GM19025 (cell line): ENCODE data around the gene PTPN20.
"Not testable (repeated sequence)": the region's sequence is repeated elsewhere in the genome, so short reads cannot be mapped to it uniquely, and the experiment has no call there.

Source experiments
- ATAC-seq: cut with Tn5 transposase; IDR thresholded peaks from one replicate; pipeline ENCODE4 v1.9.1; 2021; ENCODE audit warnings: mild to moderate bottlenecking, low read depth, moderate library complexity; ENCODE audit not compliant: unreplicated experiment

Gene PTPN20

GRCh38 chr10:46911144-46911876 is at the start of gene PTPN20:
TSS of gene PTPN20 (plus strand) at chr10:46911428. CDS start at chr10:46932500, 21,072 bp downstream.
- peak; percentile 76 for ATAC-seq

GRCh38 chr10:46869716-46870115 is 41.5 kb upstream of the PTPN20 start:
- ATAC-seq: not testable (repeated sequence)

DNA sequence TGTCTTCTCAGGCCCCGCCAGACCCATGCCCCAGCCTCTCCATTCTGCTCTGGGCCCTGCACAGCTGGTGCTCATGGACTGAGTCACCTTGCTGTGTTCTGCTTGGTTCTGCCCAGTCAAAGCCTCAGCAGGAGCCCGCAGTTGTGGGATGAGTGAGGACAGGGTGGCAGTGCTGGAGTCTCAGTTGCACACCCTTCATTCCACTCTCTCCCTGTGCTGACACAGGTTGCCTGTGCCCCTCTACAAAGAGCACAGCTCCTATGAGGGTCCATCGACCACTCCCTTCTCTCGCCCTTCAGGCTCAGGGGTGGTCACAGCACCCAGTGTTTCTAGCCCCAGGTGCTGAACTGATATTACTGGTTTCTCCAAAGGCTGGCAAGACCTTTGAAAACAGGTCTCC is 39.6 kb upstream of the PTPN20 start:
- not testable (repeated sequence) for ATAC-seq

GRCh38 chr10:46875304-46875703 is 35.9 kb upstream of the PTPN20 start:
- ATAC-seq: not testable (repeated sequence)

GRCh38 chr10:46876773-46877172 is 34.5 kb upstream of the PTPN20 start:
- ATAC-seq: not testable (repeated sequence)

- not testable (repeated sequence) for ATAC-seq
Observed at GRCh38 chr10:46878761-46879160, 32.5 kb upstream of the PTPN20 start.

GRCh38 chr10:46890813-46891611 is 20.2 kb upstream of the PTPN20 start:
- ATAC-seq: not testable (repeated sequence)

DNA sequence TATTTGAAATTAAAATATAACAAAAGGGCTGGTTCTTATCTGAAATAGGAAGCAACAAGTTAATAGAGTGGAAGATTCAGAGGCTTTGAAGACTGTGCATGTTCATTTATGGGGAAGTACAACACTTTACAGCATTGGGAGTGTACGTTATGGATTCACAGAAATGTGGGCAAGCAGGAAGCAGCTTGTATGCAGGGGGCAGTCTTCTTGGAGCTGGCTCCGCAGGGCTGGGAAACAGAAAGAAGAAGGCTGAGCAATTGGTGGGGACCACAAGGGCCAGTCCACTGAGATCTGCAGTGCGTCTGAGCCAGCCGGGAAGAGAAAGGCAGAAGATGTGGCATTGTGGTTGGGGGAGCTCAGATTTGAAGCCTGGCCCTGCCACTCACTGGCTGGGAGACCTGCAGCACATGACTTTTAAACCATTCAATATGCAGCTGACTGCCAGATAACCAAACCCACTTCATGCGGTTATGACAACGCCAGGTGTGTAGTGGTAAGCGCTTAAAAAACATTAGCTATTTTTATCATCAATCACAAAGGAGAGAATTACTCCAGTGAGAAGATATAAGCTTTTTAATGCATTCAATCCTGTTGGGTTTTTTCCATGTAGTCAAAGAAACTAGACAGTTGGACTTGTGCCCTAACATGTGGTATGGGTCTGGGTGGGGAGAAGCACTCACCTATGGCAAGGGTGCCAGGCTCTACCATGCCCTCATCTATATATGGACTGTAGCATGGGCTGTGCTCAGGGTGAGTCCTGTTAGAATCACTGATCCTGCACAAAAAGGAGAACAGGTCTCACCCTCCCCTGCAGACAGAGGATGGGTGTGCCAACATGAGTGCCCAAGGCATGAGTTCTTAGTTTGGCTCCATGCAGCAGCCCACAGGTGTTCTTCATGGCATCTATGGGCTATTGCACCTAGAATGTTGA is 14.2 kb upstream of the PTPN20 start:
- not testable (repeated sequence) for ATAC-seq

DNA sequence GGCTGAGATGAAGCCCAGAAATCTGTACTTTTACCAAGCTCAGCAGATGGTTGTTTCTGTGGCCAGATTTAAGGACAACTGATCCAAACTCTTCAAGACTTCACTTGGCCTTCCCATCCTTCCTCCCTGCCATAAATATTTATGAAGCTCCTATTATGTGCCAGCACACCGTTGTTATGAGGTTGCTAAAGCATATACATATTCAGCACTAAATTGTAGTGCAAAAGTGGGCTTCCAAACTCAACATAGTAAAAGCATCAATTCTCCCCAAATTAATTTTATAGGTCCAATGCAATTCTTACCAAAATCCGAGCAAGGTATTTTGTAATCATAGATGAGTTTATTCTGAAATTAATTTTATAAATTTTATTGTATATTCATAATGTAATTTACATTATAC is 10.0 kb upstream of the PTPN20 start:
- ATAC-seq: not testable (repeated sequence)

DNA sequence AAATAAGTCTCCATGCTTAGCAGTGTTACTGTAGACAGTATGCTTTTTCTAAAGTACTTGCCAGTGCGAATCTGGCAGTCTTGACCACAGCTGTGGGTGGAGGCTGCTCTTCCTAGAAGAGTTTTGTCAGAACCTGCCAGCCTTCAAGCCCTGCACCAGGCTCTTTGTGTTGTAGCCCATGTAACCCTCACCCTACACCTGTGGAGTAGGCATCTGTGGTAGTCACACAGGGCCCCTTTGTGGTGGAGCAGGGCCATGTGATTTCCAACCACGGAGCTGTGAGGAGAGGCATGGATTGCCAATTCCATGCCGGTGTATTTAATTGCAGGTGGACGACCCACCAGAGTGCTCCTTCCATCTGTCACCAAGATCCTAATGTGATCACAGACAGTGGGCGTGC is 7.4 kb upstream of the PTPN20 start:
- ATAC-seq: not testable (repeated sequence)

- not testable (repeated sequence) for ATAC-seq
Observed at GRCh38 chr10:46906359-46906758, 4.9 kb upstream of the PTPN20 start.

GRCh38 chr10:46907185-46908117 is 3.8 kb upstream of the PTPN20 start:
- not testable (repeated sequence) for ATAC-seq

DNA sequence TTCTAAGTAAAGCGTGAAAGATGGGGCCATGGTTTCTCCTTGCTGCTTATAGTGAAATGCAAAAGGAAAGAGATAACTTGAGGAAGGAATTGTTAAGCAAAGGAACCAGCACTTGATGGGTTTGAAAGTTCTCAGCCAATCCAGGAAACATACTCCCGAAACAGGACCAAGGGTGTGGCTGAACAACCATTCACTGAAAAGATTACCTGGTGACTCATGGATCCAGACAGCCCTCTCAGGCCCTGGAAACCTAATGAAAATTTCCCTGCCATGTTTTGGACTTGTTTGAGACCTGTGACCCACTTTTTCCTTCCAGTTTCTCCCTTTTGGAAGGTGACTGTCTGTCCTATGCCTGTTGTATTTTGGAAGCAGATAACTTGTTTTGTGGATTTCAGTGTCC is 11.3 kb downstream of the PTPN20 start:
- not testable (repeated sequence) for ATAC-seq

DNA sequence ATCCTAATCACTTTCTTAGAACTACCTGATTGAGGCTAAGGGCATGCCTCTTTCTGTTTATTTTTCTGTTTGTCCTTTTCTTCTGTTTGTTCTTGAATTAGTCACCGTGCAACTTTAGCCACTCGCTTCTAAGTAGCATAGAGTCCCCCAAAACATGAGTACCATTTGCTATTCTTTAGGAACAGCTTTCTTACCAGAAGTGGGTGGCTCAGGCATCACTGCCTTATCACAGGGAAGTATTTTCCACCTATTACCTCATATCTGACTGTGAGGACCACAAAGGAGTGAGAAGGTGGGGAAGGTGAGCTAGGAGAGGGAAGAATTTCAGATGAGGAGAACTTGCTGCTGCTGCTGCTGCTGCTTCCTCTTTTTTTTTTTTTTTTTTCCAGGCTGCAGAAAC is 13.9 kb downstream of the PTPN20 start:
- ATAC-seq: not testable (repeated sequence)

DNA sequence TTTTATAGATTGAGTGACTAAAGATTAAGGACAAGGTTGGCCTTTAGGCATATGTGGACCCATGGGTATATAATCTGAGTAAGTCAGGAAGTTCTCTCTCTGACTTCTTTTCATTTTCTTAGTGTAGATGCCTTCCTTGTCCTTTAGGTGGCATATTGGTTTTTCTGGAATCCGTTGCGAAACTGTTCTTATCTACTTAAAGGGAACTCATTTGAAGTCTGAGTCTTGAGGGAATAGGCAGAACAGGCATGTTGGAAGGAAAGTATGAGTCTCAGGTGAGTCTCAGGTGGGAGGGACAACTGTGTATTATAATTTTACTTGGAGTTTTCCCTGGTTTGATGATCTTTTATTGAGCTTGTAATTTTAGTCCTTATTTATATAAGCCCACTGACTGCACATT is 14.6 kb downstream of the PTPN20 start:
- ATAC-seq: not testable (repeated sequence)

GRCh38 chr10:46928810-46929209 is 17.6 kb downstream of the PTPN20 start:
- not testable (repeated sequence) for ATAC-seq

- ATAC-seq: not testable (repeated sequence)
Observed at GRCh38 chr10:46932383-46932782, 21.2 kb downstream of the PTPN20 start.

DNA sequence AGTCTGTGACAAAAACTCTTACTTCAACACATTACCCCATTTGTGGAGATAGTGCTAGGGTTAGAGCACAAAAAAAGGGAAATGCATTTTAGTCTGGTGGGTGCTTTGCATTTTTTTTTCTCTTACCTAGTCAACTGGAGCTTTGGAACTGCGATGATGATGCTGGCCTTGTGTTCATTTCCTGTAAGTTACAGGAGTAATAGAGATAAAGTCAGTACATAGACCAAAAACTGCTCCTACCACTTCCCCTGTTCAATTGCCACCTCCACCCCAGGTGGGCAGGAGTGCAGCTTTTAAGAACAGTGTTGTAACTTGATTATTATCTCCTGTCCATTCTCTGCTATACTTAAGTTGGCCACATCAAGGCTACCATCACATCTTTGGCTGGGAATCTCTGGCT is 29.9 kb downstream of the PTPN20 start:
- not testable (repeated sequence) for ATAC-seq
